A673 (cell line): ENCODE results near the gene PID1. TPM values are rescaled to one million over a fixed set of nuclear protein-coding genes. Genes with fewer than 3 reads are reported as not detected.

ENCODE experiments used
- BruUV-seq: library from RNA; stranded (reverse); fragments of 400-500 nt; replicated peaks from 2 replicates; lab custom pipeline; 2021; lab: Mats Ljungman, UMichigan
- CTCF ChIA-PET: fragments of 300-600 bp; sonication (Branson Sonifier 250); formaldehyde crosslinking; loops from one replicate; lab custom pipeline; 2022; ENCODE audit warnings: antibody characterized with exemption; lab: Charles Lee
- POLR2A ChIA-PET: fragments of 300-600 bp; sonication (Branson Sonifier 250); formaldehyde crosslinking; loops from one replicate; lab custom pipeline; 2022; ENCODE audit warnings: antibody characterized with exemption; ENCODE audit not compliant: low non-redundant PET; lab: Charles Lee
- DNase-seq: peaks from one replicate; pipeline ENCODE4 v3.0.0-alpha.2; 2015; ENCODE audit warnings: low spot score
- H3K27ac ChIP-seq: fragments of 200-600 bp; sonication (generic); 2 replicates; pipeline ENCODE4 v1.5.1; 2016; ENCODE audit warnings: mixed run types, low read depth, mild to moderate bottlenecking, mixed read lengths, antibody characterized with exemption, low read length; ENCODE audit not compliant: poor library complexity, severe bottlenecking
- H3K27me3 ChIP-seq: fragments of 200-600 bp; sonication (generic); replicated peaks from 2 replicates; pipeline ENCODE4 v1.6.1; 2017; ENCODE audit warnings: mixed run types, low read depth, mild to moderate bottlenecking, mixed read lengths, antibody characterized with exemption, low read length; ENCODE audit not compliant: insufficient read depth, poor library complexity
- H3K36me3 ChIP-seq: fragments of 200-600 bp; sonication (generic); 2 replicates; pipeline ENCODE4 v1.6.1; 2016; ENCODE audit warnings: mixed run types, mild to moderate bottlenecking, mixed read lengths, antibody characterized with exemption, low read length; ENCODE audit not compliant: insufficient read depth, poor library complexity, severe bottlenecking
- H3K4me1 ChIP-seq: fragments of 200-600 bp; sonication (generic); 2 replicates; pipeline ENCODE4 v1.6.1; 2017; ENCODE audit warnings: mixed run types, mild to moderate bottlenecking, mixed read lengths, antibody characterized with exemption, low read length; ENCODE audit not compliant: insufficient read depth, poor library complexity, severe bottlenecking
- H3K4me3 ChIP-seq: fragments of 200-600 bp; sonication (generic); 2 replicates; pipeline ENCODE4 v1.5.1; 2016; ENCODE audit warnings: low read depth, mixed run types, mild to moderate bottlenecking, mixed read lengths, low read length; ENCODE audit not compliant: poor library complexity, severe bottlenecking
- H3K9me3 ChIP-seq: fragments of 200-600 bp; sonication (generic); 2 replicates; pipeline ENCODE4 v1.6.1; 2016; ENCODE audit warnings: mixed run types, low read depth, mild to moderate bottlenecking, mixed read lengths, antibody characterized with exemption, low read length; ENCODE audit not compliant: poor library complexity, severe bottlenecking
- EZH2 ChIP-seq: fragments of 200-600 bp; sonication (generic); IDR thresholded peaks from 2 replicates; pipeline ENCODE4 v1.6.1; 2017; ENCODE audit warnings: borderline replicate concordance, low read depth, mild to moderate bottlenecking, mixed read lengths, antibody characterized with exemption, low read length; ENCODE audit not compliant: poor library complexity, severe bottlenecking
- intact Hi-C: fragments of 100-400 bp; cut with micrococcal nuclease; formaldehyde crosslinking; loops from one replicate; pipeline ENCODE4 v1.10.0; 2022; ENCODE audit not compliant: unreplicated experiment
- total RNA-seq: library from RNA; stranded (reverse); gene quantifications from 2 replicates; pipeline ENCODE4 v1.2.3, GENCODE V29; 2021
- TF ChIP-seq, protein P1 (sequence below): fragments of 300-800, 200-600 bp; sonication (generic); conservative IDR thresholded peaks from 2 replicates; pipeline ENCODE4 v1.5.1; 2017; ENCODE audit warnings: low read depth, mild to moderate bottlenecking, antibody characterized with exemption, low read length, moderate library complexity, mixed read lengths

Gene PID1
- total RNA-seq, 1 experiment from 2014 or later = 1.5 TPM

DNA sequence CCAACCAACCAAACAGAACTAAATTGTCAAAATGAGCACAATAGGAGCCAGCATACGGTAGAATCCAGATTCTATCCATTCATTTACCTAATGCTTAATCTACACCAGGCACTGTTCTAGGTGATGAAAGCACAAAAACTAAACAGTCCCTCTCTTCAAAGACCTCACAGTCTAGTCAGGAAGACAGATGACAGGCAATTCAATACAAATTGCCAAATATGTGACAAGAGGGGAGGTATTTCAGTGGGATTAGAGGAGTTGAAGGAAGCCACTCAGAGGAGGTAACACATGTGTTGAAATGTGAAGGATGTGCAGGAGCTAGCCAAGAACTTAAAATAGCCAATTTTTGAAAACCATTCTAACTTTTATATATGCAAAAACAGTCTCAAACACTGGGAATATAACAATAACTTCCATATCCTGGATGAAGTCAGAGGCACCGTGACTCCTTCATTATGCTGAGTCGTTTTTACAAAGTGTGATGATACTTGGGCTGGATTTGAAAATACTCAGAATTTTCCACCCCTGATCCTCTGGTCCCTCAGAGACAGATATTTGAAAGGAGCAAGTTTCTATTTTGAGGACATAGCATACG, 204.9 kb downstream of the PID1 start:
- H3K36me3 ChIP-seq = no peaks in the 10 kb centered on the region
- DNase-seq = no peak
- TF ChIP-seq EZH2 = no peak
- TF ChIP-seq, protein P1, sequence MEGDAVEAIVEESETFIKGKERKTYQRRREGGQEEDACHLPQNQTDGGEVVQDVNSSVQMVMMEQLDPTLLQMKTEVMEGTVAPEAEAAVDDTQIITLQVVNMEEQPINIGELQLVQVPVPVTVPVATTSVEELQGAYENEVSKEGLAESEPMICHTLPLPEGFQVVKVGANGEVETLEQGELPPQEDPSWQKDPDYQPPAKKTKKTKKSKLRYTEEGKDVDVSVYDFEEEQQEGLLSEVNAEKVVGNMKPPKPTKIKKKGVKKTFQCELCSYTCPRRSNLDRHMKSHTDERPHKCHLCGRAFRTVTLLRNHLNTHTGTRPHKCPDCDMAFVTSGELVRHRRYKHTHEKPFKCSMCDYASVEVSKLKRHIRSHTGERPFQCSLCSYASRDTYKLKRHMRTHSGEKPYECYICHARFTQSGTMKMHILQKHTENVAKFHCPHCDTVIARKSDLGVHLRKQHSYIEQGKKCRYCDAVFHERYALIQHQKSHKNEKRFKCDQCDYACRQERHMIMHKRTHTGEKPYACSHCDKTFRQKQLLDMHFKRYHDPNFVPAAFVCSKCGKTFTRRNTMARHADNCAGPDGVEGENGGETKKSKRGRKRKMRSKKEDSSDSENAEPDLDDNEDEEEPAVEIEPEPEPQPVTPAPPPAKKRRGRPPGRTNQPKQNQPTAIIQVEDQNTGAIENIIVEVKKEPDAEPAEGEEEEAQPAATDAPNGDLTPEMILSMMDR = no peak
- no peaks in the 10 kb centered on the region for H3K4me1 ChIP-seq
- no peak overlapping the region for H3K27ac ChIP-seq
- H3K4me3 ChIP-seq = no peak overlapping the region
- BruUV-seq = no TSS peak
- intact Hi-C loops = no loop called here
- H3K9me3 ChIP-seq = no peaks in the 10 kb centered on the region
- no peaks in the 10 kb centered on the region for H3K27me3 ChIP-seq
- POLR2A ChIA-PET = no interaction called here
- CTCF ChIA-PET = no interaction called here

DNA sequence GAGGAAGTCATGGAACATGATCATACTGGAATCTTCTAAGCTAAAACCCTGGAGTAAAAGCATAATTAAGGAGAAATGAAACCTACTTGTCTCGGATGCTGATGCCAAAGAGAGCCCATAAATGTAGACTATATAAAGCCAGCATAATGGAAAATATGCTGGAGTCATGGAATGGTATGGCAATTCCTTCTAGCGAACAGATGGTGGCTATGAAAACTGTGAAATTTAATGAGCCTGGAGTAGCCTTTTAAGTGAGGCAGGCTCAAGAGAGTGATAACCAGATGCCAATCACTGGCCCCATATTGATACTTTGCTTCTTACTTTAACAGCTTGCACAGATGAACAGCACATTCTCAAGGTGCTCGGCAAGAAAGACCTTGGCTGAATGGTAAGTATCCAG, 206.3 kb downstream of the PID1 start:
- Histone ChIP-seq H3K27me3 (no peaks in the 10 kb centered on the region), H3K9me3 (no peaks in the 10 kb centered on the region), H3K4me1 (no peaks in the 10 kb centered on the region), H3K36me3 (no peaks in the 10 kb centered on the region), H3K4me3 (no peak overlapping the region), H3K27ac (no peak overlapping the region)
- intact Hi-C loops = no loop called here
- no TSS peak for BruUV-seq
- DNase-seq = no peak
- CTCF ChIA-PET = no interaction called here
- POLR2A ChIA-PET = no interaction called here
- TF ChIP-seq EZH2 = no peak
- TF ChIP-seq, protein P1 = no peak

DNA sequence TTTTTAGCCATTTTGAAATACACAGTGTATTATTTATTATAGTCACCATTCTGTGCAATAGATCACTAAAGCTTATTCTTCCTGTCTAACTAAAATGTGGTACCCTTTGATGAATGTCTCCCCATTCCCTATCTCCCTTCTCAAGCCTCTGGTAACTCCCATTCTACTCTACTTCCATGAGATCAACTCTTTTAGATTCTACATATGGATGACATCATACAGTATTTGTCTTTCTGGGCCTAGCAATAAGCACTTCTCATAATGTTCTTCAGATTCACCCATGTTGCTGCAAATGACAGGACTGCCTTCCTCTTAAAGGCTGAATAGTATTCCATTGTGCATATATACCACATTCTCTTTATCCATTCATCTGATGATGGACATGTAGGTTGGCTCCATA, 210.9 kb downstream of the PID1 start:
- Histone ChIP-seq H3K27ac (no peak overlapping the region), H3K36me3 (no peaks in the 10 kb centered on the region), H3K4me3 (no peak overlapping the region), H3K27me3 (no peaks in the 10 kb centered on the region), H3K4me1 (peaks cover 10% of the 10 kb centered on the region), H3K9me3 (no peaks in the 10 kb centered on the region)
- intact Hi-C loops = no loop called here
- no peak for DNase-seq
- POLR2A ChIA-PET = no interaction called here
- TF ChIP-seq EZH2 = no peak
- no TSS peak for BruUV-seq
- CTCF ChIA-PET = no interaction called here

DNA sequence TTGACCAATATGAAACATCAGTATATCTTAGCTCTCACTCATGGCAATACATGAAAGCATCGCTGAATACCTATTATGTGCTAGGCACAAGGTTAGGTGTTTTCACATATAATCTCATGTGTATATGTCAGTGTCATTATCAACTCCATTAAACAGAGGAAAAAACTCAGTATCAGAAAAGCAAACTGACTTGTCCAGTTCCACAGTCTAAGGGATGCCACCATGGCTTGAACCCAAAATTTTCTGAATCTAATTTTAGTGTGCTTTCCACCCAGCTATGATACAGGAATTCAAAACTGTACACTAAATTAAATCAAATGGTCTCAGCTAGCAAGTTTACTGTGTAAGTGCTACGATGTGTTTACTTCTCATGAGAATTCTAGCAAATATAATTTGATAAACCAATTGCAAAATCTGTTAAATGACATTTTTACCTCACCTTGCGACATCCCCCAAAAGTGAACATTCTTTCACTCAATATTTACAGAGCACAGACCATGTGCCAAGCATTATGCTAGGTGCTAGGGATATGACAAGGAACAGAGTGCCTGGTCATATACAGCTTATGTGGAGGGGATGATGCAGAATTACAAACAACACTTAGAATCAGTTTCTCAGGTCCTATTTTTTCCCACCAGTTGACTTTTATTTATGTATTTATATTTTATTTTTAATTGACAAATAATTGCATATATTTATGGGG, 211.6 kb downstream of the PID1 start:
- DNase-seq = no peak
- BruUV-seq = no TSS peak
- peaks cover 10% of the 10 kb centered on the region for H3K4me1 ChIP-seq
- no peak overlapping the region for H3K27ac ChIP-seq
- no peaks in the 10 kb centered on the region for H3K27me3 ChIP-seq
- H3K4me3 ChIP-seq = no peak overlapping the region
- H3K36me3 ChIP-seq = no peaks in the 10 kb centered on the region
- CTCF ChIA-PET = no interaction called here
- H3K9me3 ChIP-seq = no peaks in the 10 kb centered on the region
- no peak for TF ChIP-seq EZH2
- TF ChIP-seq, protein P1 = no peak
- POLR2A ChIA-PET = no interaction called here
- intact Hi-C loops = no loop called here
